MM.1S (cell line): ENCODE results near the gene ZNF619.

Experiments used
- DNase-seq: peaks from one replicate; pipeline ENCODE4 v3.0.0-alpha.2; 2015
- H2AFZ ChIP-seq: fragments of 300-600 bp; sonication (generic); 2 replicates; pipeline ENCODE4 v1.6.0; 2016; ENCODE audit warnings: antibody characterized with exemption, low read length
- H3F3A ChIP-seq: fragments of 300-600 bp; sonication (generic); 2 replicates; pipeline ENCODE4 v1.6.1; 2016; ENCODE audit warnings: mild to moderate bottlenecking, antibody characterized with exemption, low read length, moderate library complexity, mixed read lengths; ENCODE audit not compliant: insufficient read depth
- H3K27ac ChIP-seq: fragments of 300-600 bp; sonication (generic); 2 replicates; pipeline ENCODE4 v1.5.1; 2016; ENCODE audit warnings: mild to moderate bottlenecking, low read length
- H3K27me3 ChIP-seq: fragments of 300-600 bp; sonication (generic); replicated peaks from 2 replicates; pipeline ENCODE4 v1.6.0; 2016; ENCODE audit warnings: low read length; ENCODE audit not compliant: insufficient read depth
- H3K36me3 ChIP-seq: fragments of 300-600 bp; sonication (generic); replicated peaks from 2 replicates; pipeline ENCODE4 v1.6.1; 2016; ENCODE audit warnings: mild to moderate bottlenecking, low read length, mixed read lengths; ENCODE audit not compliant: insufficient read depth
- H3K4me1 ChIP-seq: fragments of 300-600 bp; sonication (generic); 2 replicates; pipeline ENCODE4 v1.6.1; 2016; ENCODE audit warnings: low read length, mixed read lengths
- H3K4me2 ChIP-seq: fragments of 300-600 bp; sonication (generic); 2 replicates; pipeline ENCODE4 v1.6.0; 2016; ENCODE audit warnings: low read depth, low read length
- H3K4me3 ChIP-seq: fragments of 300-600 bp; sonication (generic); 2 replicates; pipeline ENCODE4 v1.5.1; 2016; ENCODE audit warnings: low read length, mixed read lengths
- H3K79me2 ChIP-seq: fragments of 300-600 bp; sonication (generic); 2 replicates; pipeline ENCODE4 v1.6.1; 2016; ENCODE audit warnings: mixed run types, low read length, mixed read lengths
- H3K9ac ChIP-seq: fragments of 300-600 bp; sonication (generic); 2 replicates; pipeline ENCODE4 v1.6.1; 2016; ENCODE audit warnings: low read length, mixed read lengths
- H3K9me2 ChIP-seq: fragments of 300-600 bp; sonication (generic); replicated peaks from 2 replicates; pipeline ENCODE4 v1.6.1; 2016; ENCODE audit warnings: mild to moderate bottlenecking, low read length, mixed read lengths; ENCODE audit not compliant: insufficient read depth
- H3K9me3 ChIP-seq: fragments of 300-600 bp; sonication (generic); replicated peaks from 2 replicates; pipeline ENCODE4 v1.6.1; 2016; ENCODE audit warnings: mild to moderate bottlenecking, low read length, mixed read lengths; ENCODE audit not compliant: insufficient read depth
- H4K20me1 ChIP-seq: fragments of 300-600 bp; sonication (generic); 2 replicates; pipeline ENCODE4 v1.6.1; 2016; ENCODE audit warnings: mild to moderate bottlenecking, low read length, moderate library complexity, mixed read lengths; ENCODE audit not compliant: insufficient read depth
- EZH2 ChIP-seq: fragments of 300-600 bp; sonication (generic); optimal IDR thresholded peaks from 2 replicates; pipeline ENCODE3; 2017; ENCODE audit warnings: low read depth, mild to moderate bottlenecking, antibody characterized with exemption, low read length, mixed read lengths
- EZH2phosphoT487 ChIP-seq: fragments of 300-600 bp; sonication (generic); IDR thresholded peaks from 2 replicates; pipeline ENCODE4 v1.6.1; 2018; ENCODE audit warnings: antibody characterized with exemption, low read length
- TF ChIP-seq, protein P1 (sequence below): fragments of 300-600 bp; sonication (generic); IDR thresholded peaks from 2 replicates; pipeline ENCODE4 v1.5.1; 2016; ENCODE audit warnings: antibody characterized with exemption, low read length, mixed read lengths

The ZNF619 gene

DNA sequence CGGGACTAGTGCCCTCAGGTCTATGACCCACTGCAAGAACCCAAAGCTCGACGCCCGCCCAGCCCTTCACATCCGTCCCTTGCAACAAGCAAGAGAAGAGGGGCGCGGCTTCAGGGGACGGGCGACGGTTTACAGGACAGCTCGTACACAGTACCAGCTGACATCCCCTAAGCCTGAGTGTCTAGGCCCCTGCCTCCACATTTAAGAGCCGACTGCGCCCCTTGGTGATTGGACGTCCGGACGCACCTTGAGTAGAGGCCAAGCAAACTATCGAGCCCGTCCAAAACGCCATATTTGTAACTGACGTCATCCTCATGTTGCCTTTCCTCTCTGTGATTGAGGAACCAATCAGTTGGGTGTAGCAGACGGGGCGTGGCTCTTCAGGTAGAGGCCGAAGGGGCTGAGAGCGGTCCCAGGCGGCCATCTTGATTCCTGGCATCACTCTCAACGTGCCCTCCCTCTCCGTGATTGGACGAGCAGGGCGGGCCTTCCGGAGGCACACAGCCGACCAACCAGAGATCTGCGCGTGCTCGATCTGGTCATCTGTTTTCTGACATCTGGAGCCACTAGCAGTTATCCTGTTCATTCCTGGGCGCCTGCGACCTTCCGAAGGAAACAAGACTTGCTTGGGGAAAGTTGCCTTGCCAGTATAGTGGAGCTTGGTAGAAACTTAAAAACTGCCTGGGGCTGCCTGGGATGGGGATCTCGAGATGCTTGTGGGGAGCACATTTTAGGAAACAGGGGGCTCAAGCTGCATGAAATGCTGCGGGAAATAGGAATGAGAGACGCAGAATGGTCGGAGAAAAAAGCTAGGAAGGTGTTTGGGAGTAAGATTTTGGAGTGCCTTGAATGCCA, 23.8 kb upstream of the ZNF619 start:
- Histone ChIP-seq H3K79me2 (peaks cover 10% of the 10 kb centered on the region), H3F3A (peaks cover 6% of the 10 kb centered on the region), H3K9ac (peak overlapping the region; percentile 82), H3K27ac (peak overlapping the region; percentile 71; the same call in 1 of the 2 replicates), H3K9me2 (no peaks in the 10 kb centered on the region), H3K4me1 (peaks cover 9% of the 10 kb centered on the region; the same call in 1 of the 2 replicates), H3K4me2 (peak overlapping the region; percentile 96), H4K20me1 (no peaks in the 10 kb centered on the region), H2AFZ (peak overlapping the region; percentile 95), H3K27me3 (no peaks in the 10 kb centered on the region), H3K9me3 (no peaks in the 10 kb centered on the region), H3K36me3 (peaks cover under 1% of the 10 kb centered on the region), H3K4me3 (peak overlapping the region; percentile 92)
- peak; percentile 99 for DNase-seq
- no peak for TF ChIP-seq EZH2phosphoT487
- no peak for TF ChIP-seq EZH2
- TF ChIP-seq, protein P1, sequence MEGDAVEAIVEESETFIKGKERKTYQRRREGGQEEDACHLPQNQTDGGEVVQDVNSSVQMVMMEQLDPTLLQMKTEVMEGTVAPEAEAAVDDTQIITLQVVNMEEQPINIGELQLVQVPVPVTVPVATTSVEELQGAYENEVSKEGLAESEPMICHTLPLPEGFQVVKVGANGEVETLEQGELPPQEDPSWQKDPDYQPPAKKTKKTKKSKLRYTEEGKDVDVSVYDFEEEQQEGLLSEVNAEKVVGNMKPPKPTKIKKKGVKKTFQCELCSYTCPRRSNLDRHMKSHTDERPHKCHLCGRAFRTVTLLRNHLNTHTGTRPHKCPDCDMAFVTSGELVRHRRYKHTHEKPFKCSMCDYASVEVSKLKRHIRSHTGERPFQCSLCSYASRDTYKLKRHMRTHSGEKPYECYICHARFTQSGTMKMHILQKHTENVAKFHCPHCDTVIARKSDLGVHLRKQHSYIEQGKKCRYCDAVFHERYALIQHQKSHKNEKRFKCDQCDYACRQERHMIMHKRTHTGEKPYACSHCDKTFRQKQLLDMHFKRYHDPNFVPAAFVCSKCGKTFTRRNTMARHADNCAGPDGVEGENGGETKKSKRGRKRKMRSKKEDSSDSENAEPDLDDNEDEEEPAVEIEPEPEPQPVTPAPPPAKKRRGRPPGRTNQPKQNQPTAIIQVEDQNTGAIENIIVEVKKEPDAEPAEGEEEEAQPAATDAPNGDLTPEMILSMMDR: no peak

DNA sequence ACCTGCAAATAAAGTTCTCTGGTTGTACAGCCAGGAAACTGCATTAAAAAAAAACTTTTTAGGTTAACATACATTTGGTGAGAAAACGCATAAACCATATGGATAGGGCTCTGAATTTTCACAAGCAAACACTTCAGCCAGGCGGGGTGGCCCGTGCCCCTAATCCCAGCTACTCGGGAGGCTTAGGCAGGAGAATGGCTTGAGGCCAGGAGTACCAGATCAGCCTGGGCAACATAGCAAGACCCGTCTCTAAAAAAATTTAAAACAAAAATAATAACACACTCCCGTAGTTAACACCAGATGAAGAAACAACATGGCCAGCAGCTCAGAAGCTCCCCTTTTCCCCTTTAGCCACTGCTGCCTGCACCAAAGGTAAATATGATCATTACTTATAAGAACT, 23.0 kb upstream of the ZNF619 start:
- H3K4me3 ChIP-seq: peak overlapping the region; percentile 92
- no peak overlapping the region for H3K27ac ChIP-seq
- no peaks in the 10 kb centered on the region for H3K9me3 ChIP-seq
- peaks cover 18% of the 10 kb centered on the region for H3K79me2 ChIP-seq
- peaks cover 6% of the 10 kb centered on the region for H3F3A ChIP-seq
- peak overlapping the region; percentile 60; the same call in 1 of the 2 replicates for H3K9ac ChIP-seq
- peaks cover 9% of the 10 kb centered on the region for H3K36me3 ChIP-seq
- no peak for DNase-seq
- peak overlapping the region; percentile 82 for H3K4me2 ChIP-seq
- TF ChIP-seq, protein P1: no peak
- no peak for TF ChIP-seq EZH2
- no peak for TF ChIP-seq EZH2phosphoT487
- no peaks in the 10 kb centered on the region for H3K27me3 ChIP-seq
- no peaks in the 10 kb centered on the region for H3K9me2 ChIP-seq
- peaks cover 16% of the 10 kb centered on the region for H3K4me1 ChIP-seq
- no peaks in the 10 kb centered on the region for H4K20me1 ChIP-seq
- peak overlapping the region; percentile 86 for H2AFZ ChIP-seq

DNA sequence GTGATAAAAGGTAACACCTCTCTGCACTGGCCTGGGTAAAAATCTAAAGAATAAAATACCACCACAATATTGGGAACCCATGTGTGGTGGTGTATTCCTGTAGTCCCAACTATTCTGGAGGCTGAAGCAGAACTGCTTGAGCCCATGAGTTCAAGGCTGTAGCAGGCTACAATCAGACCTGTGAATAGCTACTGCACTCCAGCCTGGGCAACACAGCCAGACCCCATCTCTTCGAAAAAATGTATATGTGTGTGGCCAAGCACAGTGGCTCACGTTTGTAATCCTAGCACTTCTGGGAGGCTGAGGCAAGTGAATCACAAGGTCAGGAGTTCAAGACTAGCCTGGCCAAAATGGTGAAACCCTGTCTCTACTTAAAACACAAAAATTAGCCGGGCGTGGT, 21.6 kb upstream of the ZNF619 start:
- H2AFZ ChIP-seq: no peak overlapping the region
- no peak overlapping the region for H3K27ac ChIP-seq
- H3K4me1 ChIP-seq: peaks cover 16% of the 10 kb centered on the region
- DNase-seq: no peak
- H3K36me3 ChIP-seq: peaks cover 9% of the 10 kb centered on the region
- H3K4me3 ChIP-seq: no peak overlapping the region
- peaks cover 5% of the 10 kb centered on the region; the same call in 1 of the 2 replicates for H4K20me1 ChIP-seq
- no peaks in the 10 kb centered on the region for H3K27me3 ChIP-seq
- TF ChIP-seq EZH2phosphoT487: no peak
- TF ChIP-seq, protein P1: no peak
- no peaks in the 10 kb centered on the region for H3K9me2 ChIP-seq
- H3F3A ChIP-seq: peaks cover 6% of the 10 kb centered on the region
- H3K79me2 ChIP-seq: peaks cover 30% of the 10 kb centered on the region
- no peak overlapping the region for H3K9ac ChIP-seq
- no peak overlapping the region for H3K4me2 ChIP-seq
- no peaks in the 10 kb centered on the region for H3K9me3 ChIP-seq
